Activated CD8-positive, alpha-beta memory T cell treated with anti-CD3 and anti-CD28 coated beads, Interleukin-2, amount 50 U/mL, for 24 hours (primary cell): Measurements from ENCODE around the gene DCP2.
"Not testable (repeated sequence)": the region's sequence is repeated elsewhere in the genome, so short reads cannot be mapped to it uniquely, and the experiment has no call there.

Source experiments
- DNase-seq: peaks from one replicate; pipeline ENCODE4 v3.0.0-alpha.2; 2020; ENCODE audit errors: extremely low read depth

Gene DCP2

DNA sequence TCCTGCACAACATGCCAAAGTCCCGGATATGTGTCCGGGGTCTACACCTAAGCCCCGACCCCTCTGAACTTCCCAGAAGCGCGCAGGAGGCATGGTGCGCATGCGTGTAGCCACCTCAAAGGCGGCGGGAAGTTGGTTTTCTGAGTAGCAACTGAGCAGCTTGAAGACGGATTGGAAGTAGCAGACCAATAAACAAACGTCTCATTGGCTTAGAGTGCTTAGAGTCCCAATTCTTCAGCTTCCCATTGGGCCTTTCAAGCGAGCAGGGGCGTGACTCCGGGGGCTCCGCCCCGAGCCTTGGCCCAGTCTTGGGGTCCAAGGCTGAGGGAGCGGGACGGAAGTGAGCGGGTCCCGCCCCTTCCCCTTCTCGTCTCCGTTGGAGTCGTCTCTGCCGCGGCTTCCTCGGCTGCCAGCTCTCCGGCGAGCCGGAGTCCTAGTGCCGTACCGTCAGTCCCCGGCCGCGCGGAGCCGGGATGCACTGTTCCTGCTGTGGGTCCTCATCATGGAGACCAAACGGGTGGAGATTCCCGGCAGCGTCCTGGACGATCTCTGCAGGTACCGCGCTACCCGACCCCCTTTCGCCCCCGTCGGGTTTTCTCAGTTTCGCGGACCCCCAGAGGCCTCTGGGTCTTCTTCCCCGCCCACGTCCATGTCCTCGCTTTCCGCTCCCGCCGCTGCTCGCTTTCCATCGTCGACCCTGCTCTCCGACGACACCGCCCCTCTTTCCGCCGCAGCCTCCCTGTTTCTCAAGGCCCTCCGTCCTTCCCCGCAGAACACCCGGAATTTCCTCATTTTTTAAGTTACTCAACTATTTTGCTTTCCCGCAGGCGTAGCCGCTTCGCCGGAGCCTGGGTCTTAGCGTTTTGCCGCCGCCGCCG lies at the start of gene DCP2:
TSS of gene DCP2 (plus strand) at position 367 of the 878 bp plus-strand sequence. CDS start at position 503, 136 bp downstream.
- DNase-seq: peak; percentile 86

DNA sequence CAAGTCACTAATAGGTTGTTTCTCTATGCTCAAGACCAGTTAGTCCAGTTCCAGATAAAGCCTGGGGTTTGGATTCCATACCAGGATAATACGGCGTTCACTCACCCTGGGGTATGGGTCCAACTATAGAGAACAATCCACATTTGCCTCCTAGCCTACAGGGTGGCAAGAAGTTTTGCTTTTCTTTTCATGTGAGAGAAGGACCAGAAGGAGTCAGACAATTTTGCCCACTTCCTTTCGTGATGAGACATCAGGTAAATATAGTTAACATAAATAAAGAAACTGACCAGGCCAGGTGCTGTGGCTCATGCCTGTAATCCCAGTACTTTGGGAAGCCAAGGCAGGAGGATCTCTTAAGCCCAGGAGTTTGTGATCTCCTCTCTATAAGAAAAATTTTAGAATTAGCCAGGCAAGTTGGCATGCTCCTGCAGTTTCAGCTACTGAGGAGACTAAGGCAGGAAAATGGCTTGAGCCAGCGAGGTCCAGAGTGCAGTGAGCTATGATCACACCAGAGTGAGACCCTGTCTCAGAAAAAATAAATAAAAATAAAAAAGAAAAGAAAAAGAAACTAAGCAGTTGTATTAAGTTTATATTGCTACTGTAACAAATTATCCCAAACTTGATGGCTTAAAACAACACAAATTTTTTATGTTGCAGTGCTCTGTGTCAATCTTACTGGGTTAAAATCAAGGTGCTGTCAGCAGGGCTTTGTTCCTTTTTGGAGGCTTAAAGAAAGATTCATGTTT lies 47.1 kb upstream of the DCP2 start:
- DNase-seq: no peak

- DNase-seq: no peak
These were observed 46.6 kb upstream of the DCP2 start for GRCh38 chr5:112930082-112930344.

DNA sequence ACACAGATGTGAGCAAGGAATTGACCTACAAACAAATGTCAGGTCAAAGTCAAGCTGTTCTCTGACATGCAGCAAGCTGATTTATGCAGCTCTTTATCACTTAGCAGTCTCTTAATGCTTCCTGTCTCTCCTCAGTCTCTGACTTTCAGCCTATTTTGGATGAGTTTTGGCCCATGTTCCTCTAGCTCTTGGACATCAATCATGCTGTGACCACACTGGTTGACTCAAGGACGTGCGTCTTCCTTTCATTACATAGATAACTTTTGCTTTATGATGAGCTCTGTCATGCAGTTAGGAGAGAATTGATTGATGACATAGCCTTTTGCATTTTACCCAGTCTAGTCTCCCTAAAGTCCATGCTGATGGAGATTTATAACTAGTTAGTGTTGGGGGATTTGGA lies 45.1 kb upstream of the DCP2 start:
- no peak for DNase-seq

DNA sequence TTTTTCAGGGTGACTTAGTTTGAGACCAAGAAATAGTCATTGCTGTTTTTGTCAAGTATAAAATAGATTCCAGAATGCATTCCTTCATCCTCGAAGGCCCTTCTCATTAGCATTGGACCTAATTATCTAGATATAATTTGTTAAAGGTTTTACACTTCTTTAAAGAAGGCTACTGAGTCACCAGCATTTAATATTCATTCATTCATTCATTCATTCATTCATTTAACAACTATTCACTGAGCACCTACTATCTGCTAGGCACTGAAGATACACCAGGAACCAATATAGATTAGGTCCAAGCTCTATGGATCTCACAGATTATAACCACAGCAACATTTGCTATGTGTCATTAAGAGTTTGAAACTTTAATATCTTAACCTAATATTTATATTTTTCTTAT lies 43.5 kb upstream of the DCP2 start:
- no peak for DNase-seq

GRCh38 chr5:112933651-112934365 lies 42.8 kb upstream of the DCP2 start:
- no peak for DNase-seq

- DNase-seq: no peak
These were observed 42.3 kb upstream of the DCP2 start for GRCh38 chr5:112934366-112934663.

DNA sequence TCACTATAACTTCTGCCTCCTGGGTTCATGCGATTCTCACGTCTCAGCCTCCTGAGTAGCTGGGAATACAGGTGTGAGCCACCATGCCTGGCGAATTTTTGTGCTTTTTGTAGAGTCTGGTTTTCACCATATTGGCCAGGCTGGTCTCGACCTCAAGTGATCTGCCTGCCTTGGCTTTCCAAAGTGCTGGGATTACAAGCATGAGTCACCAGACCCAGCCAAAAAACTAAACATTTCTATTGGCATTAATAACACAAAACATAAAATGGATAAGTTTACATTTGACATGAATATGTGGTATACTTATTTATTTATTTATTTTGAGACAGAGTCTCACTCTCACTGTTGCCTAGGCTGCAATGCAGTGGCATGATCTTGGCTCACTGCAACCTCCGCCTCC lies 40.9 kb upstream of the DCP2 start:
- DNase-seq: no peak

- no peak for DNase-seq
These were observed 38.3 kb upstream of the DCP2 start for GRCh38 chr5:112938286-112938685.

DNA sequence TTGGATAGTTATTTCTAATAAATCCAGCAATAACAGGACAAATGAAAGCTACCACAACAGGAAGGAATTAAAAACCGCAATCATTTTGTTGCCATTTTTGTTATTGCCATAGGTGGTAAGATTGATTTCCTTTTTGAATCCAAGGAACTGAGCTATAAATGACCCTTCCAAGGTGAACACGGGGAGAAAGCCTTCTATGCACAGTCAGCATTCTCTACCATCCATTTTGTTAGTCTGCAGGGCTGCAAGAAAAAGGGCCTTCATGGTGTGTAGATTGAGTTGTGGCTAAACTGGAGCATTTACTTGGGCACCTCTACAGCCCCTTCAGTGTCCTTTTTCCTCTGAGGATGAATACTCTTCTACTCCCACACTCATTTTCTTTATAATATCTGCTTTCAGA lies 35.9 kb upstream of the DCP2 start:
- DNase-seq: no peak

GRCh38 chr5:112948458-112948857 lies 28.1 kb upstream of the DCP2 start:
- DNase-seq: no peak

DNA sequence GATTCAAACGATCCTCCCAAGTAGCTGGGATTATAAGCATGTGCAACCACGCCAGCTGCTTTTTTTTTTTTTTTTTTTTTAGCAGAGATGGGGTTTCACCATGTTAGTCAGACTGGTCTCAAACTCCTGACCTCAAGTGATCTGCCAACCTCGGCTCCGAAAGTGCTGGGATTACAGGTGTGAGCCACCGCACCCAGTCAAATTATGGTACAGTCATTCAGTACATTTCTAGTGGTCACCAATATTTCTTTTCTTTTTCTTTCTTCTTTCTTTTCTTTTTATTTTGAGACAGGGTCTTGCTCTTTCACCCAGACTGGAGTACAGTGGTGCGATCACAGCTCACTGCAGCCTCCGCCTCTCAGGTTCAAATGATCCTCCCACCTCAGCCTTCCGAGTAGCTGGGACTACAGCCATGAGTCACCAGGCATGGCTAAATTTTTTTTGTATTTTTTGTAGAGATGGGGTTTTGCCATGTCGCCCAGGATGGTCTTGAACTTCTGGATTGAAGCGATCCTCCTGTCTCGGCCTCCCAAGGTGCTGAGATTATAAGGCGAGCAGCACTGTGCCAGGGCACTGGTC lies 25.4 kb upstream of the DCP2 start:
- DNase-seq: no peak

DNA sequence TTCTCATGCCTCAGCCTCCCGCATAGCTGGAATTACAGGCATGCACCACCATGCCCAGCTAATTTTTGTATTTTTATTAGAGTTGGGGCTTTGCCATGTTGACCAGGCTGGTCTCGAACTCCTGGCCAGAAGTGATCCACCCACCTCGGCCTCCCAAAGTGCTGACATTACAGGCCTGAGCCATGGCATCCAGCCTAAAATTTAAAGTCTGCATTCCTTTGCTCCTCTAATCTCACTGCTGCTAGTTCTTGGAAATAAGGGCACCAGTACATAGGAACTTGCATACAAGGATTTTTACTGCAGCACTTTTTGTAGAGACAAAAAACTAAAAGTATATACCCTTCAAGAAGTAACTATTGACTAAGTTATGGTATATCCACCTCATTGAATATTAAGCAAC lies 20.0 kb upstream of the DCP2 start:
- no peak for DNase-seq

DNA sequence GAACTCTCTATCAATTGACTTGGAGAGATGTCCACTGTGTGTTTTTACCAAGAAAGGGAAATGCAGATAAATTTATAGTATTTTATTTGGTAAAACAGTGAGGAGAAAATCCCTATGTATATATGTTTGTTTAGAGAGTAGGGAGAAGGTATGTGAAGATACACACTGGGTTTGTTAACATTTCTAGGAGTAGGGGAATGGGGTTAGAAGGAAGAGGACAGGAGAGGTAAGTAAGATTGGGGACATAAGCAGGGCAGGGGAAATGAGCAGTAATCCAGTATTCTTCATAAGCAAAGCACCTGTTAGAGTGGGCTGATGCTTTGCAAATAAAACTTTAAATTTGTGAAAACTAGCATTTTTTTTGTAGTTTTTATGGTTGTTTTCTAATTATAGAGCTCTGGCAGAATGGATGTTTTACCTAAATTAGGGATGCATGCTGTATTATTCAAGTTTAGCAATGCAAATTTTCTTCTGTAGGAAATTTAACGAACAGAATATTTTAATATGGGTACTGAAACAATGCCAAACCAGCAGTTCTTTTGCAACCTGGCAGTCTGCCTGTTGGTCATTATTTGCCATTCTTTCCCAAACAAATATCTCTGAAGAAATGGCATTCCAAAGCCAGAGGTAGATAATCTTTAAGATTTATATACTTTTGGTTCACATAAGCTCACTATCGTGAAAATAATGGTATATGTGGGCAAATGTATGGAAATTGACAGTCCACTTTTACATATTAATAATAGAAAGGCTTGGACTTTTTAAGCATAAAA lies 19.4 kb upstream of the DCP2 start:
- no peak for DNase-seq

DNA sequence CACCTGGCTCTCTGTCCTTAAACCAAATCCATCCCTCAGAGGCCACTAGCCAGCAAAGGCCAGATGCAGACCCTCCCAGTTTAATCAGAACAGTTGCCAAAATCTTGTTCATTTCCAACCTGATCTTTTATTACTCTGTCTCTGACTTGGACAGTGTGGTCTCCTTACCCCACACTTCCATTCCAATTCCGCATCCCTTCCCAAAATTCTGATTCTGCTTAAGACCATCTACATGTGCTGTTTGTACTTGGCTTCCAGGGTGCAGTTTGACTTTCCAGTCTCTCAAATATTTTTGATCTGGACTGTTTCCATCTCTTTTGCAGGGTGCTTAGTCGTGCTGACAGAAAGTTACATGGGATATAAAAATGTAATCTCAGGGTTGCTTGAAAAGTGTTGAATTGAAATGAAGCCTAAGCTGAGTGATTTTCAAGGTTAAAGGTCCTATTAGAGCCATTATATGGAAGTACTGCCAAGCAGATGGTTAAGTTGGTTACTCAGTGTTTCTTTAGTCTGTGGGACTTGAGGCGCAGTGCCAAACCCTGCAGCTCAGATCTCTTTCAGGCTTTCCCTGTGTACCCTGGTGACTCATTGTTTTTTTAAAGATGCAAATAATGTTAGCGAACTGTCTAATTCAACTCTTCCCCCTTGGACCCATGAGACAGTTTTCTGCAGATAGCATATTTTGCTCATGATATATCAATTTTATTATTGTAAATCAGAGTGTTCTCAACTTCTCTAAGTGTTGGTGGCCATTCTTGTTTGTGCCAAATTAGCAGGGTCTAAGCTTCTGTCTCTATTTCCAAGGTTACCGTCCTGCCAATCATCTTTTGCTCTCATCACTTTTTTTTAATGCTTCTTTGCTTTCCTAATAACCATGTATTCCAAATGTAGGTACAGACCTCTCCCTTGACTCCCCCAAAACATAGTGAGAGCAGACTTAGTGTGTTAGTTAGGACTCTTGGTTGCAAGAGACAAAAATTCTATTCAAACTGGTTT lies 18.2 kb upstream of the DCP2 start:
- no peak for DNase-seq

DNA sequence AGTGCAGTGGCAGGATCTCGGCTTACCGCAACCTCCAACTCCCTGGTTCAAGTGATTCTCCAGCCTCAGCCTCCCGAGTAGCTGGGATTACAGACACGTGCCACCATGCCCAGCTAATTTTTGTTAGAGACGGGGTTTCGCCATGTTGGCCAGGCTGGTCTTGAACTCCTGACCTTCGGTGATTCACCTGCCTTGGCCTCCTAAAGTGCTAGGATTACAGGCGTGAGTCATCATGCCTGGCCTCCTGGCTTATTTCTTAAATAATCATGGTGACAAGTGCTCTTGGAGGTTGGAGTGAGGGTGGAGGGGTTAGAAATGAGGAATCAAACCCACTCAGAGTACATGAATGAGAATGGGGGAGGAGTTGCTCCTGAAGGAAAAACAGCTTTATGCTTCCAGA lies 16.7 kb upstream of the DCP2 start:
- DNase-seq: not testable (repeated sequence)

DNA sequence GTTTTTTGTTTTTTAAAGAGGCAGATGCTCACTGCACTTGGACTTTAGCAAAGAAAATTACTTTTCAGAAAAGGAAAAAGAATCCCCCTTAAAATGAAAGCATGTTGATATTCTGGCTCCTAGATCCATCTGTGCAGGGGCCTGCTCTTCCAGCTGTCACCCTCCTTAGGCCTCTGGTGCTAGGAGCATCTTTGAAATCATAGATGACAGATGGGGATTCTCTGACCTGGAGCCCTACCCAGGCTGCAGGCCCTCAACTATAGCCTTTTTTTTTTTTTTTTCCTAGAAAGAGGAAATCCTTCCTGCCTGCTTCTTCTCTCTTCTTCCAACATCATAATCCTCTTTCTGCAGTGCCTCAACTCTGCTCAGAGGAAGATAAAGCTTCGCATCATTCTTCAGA lies 16.3 kb upstream of the DCP2 start:
- DNase-seq: no peak

DNA sequence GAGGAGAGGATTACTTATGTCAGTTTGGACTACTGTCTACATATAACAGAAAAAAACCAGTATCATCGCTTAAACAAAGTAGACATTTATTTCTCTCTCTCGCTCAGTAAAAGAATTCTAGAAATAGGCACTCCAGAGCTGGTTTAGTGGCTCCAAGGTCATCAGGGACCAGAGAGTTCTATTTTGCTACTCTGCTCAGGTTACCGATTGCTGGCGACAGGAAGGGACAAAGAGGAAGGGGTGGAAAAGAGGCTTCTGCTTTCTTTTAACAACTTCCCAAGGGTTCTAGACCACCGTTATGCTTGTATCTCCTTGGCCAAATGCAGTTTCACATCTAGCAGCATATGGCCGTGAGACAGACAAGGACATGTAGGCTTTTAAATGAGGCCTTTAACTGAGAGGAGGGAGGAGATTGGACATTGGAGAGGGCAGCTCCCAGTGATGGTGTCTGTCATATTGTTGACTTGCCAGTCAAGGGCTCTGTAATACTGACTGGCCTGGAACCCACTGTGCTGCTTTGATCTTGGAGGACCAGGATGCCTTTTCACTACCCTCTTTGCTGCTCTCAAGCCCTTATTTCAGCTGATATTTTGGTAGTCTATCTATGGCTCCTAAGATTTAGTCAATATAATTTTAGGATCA lies 15.6 kb upstream of the DCP2 start:
- DNase-seq: no peak

DNA sequence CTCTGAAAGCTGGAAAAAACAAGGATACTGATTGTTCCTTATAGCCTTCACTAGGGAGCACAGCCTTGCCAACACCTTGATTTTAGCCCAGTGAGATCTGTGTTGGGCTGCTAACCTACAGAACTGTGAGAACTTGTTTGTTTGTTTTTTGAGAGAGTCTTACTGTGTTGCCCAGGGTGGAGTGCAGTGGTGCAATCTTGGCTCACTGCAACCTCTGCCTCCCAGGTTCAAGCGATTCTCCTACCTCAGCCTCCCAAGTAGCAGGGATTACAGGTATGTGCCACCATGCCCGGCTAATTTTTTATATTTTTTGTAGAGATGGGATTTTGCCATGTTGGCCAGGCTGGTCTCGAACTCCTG lies 13.2 kb upstream of the DCP2 start:
- DNase-seq: not testable (repeated sequence)

- no peak for DNase-seq
These were observed 10.8 kb upstream of the DCP2 start for GRCh38 chr5:112965733-112966306.
